Muscle of leg (tissue), 11 donors: Measurements from ENCODE around the gene SYNGAP1. TPM values are rescaled to one million over a fixed set of nuclear protein-coding genes. Genes with fewer than 3 reads are reported as not detected.

Source experiments
- DNase-seq: peaks from one replicate; pipeline ENCODE4 v3.0.0; 2013
- H3K27ac ChIP-seq: one replicate; pipeline ENCODE4 v1.5.1; 2013; ENCODE audit warnings: mild to moderate bottlenecking, low read length, control low read depth
- H3K27me3 ChIP-seq: one replicate; pipeline ENCODE4 v1.6.1; 2013; ENCODE audit warnings: low read length; ENCODE audit not compliant: control insufficient read depth, insufficient read depth
- H3K36me3 ChIP-seq: one replicate; pipeline ENCODE4 v1.6.1; 2013; ENCODE audit warnings: low read length; ENCODE audit not compliant: control insufficient read depth, insufficient read depth
- H3K4me1 ChIP-seq: one replicate; pipeline ENCODE4 v1.6.1; 2013; ENCODE audit warnings: low read length; ENCODE audit not compliant: control insufficient read depth, insufficient read depth
- H3K4me3 ChIP-seq: one replicate; pipeline ENCODE4 v1.5.1; 2013; ENCODE audit warnings: low read length, control low read depth
- H3K9me3 ChIP-seq: replicated peaks from 2 replicates; pipeline ENCODE4 v1.6.1; 2013; ENCODE audit warnings: low read depth, low read length; ENCODE audit not compliant: control insufficient read depth
- WGBS: methylation state at CpG from one replicate; pipeline ENCODE4 v1.1.5; 2013; ENCODE audit warnings: missing lambda C conversion rate; ENCODE audit not compliant: insufficient coverage; 5-methylcytosine and 5-hydroxymethylcytosine counted together
- polyA plus RNA-seq, 8 donors: library from polyadenylated mRNA; unstranded; fragments of 120-200 nt; gene quantifications; one replicate each; pipeline versions ENCODE4 v1.2.1 to v1.2.3, GENCODE V29; 2013; ENCODE audit warnings: inconsistent platforms in 1 of 8, low replicate concordance in 1 of 8; ENCODE audit not compliant: insufficient read length in 8 of 8, insufficient read depth in 1 of 8
- total RNA-seq: library from RNA; stranded (reverse); fragments of 120-200 nt; gene quantifications from one replicate; pipeline ENCODE4 v1.2.4, GENCODE V29; 2013

Gene SYNGAP1
- total and polyA plus RNA-seq, 9 donors: 4.5 to 42.6 (median 19.8) TPM

DNA sequence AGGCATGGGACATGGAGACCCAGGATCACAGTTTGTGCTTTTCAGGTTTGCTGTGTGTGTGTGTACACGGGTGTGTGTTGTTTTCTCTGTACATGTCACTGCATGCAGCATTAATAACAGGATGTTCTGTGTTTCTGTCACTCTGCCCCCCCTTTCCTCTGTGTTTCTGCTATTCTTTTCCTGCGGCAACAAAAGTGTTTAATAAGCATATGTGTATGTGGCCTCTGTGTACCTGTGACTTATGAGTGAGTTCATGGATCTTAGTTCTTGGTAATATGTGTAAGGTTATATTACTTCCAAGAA is 9.8 kb downstream of the SYNGAP1 start:
- no CpG with 5 or more reads among the region's 2 CpGs for WGBS
- H3K27ac ChIP-seq: no peak overlapping the region
- H3K36me3 ChIP-seq: peaks cover 9% of the 10 kb centered on the region
- H3K4me3 ChIP-seq: no peak overlapping the region
- no peak for DNase-seq
- peaks cover 73% of the 10 kb centered on the region for H3K4me1 ChIP-seq
- no peaks in the 10 kb centered on the region for H3K27me3 ChIP-seq
- H3K9me3 ChIP-seq: no peaks in the 10 kb centered on the region

DNA sequence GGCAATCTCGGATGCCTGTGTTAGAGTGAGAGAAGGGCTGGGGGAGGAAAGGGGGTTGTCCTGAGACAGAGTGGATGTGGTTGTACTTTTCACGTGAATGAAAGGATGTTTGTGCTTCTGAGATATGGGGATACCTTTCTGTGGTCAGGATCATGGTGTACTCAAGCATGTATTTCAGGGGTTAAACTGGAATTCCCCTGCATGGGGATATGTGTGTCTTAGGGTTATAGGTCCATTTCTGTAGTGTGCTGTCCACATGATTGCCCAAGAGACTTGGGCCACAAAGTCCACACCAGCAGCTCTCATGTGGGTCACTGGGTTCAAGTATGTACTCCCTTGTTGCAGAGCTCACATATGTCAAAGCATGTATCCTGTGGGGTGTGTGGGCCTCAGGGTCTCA is 10.5 kb downstream of the SYNGAP1 start:
- H3K4me1 ChIP-seq: peaks cover 68% of the 10 kb centered on the region
- H3K27ac ChIP-seq: no peak overlapping the region
- H3K36me3 ChIP-seq: peaks cover 14% of the 10 kb centered on the region
- WGBS: 33% methylated on average over 1 of the region's 2 CpGs
- no peaks in the 10 kb centered on the region for H3K9me3 ChIP-seq
- no peak for DNase-seq
- no peak overlapping the region for H3K4me3 ChIP-seq
- H3K27me3 ChIP-seq: no peaks in the 10 kb centered on the region

DNA sequence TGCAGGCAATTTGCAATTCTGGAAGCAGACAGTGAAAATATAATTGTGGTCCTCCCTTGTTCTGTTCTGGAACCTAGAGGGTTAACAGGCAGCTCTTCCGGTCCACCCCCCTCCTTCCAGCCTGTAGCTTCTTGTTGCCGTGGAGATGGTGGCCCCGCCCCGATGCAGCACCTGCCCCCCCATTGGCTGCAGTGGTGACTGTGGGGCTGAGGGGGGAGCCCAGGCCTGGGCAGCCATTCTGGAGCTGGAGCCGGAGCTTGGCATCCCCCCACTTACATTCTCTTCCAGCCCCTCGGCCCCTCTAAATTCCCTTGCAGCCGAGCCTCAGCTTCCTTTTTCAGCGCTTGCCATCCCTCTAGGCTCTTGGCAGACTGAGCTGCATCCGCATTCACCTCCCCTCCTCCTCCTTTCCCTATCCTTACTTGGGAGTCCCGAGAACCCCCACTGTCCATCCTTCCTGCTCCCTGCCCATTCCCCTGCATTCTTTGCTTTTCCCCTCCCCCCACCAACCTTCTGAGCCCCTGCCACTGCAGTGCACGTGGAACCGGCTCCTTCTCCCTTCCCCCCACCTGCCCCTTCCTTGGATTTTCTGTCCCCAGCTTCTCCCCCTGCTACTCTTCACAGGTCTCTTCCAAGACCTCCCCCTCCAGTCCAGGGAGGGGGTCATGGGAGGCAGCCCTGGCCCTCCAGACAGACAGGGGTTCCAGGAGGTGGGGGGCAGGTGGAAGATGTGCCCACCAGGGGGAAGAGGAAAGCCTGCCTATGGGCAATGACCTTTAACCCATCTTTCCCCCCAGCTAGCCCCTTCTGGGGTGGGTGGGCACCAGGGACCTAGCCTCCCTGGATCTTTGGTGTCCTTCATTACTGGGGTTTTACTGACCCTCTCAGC is 11.4 kb downstream of the SYNGAP1 start:
- Histone ChIP-seq H3K9me3 (no peaks in the 10 kb centered on the region), H3K27me3 (no peaks in the 10 kb centered on the region), H3K36me3 (peaks cover 22% of the 10 kb centered on the region), H3K4me1 (peaks cover 64% of the 10 kb centered on the region), H3K27ac (peak overlapping the region; percentile 3), H3K4me3 (no peak overlapping the region)
- WGBS: under 1% methylated on average over 8 of the region's 12 CpGs
- DNase-seq: peak; percentile 78

GRCh38 chr6:33431880-33432541 is 12.1 kb downstream of the SYNGAP1 start:
- DNase-seq: no peak
- Histone ChIP-seq H3K4me3 (no peak overlapping the region), H3K4me1 (peaks cover 57% of the 10 kb centered on the region), H3K36me3 (peaks cover 29% of the 10 kb centered on the region), H3K27ac (no peak overlapping the region), H3K27me3 (no peaks in the 10 kb centered on the region), H3K9me3 (no peaks in the 10 kb centered on the region)
- no CpG with 5 or more reads among the region's 12 CpGs for WGBS

GRCh38 chr6:33432546-33432945 is 12.7 kb downstream of the SYNGAP1 start:
- DNase-seq: no peak
- Histone ChIP-seq H3K36me3 (peaks cover 33% of the 10 kb centered on the region), H3K4me3 (no peak overlapping the region), H3K9me3 (no peaks in the 10 kb centered on the region), H3K27me3 (no peaks in the 10 kb centered on the region), H3K4me1 (peaks cover 52% of the 10 kb centered on the region), H3K27ac (peak overlapping the region; percentile 71)
- 65% methylated on average over 6 of the region's 10 CpGs for WGBS

- WGBS: 86% methylated on average over 1 of the region's 1 CpG
- Histone ChIP-seq H3K27me3 (no peaks in the 10 kb centered on the region), H3K36me3 (peaks cover 36% of the 10 kb centered on the region), H3K4me3 (no peak overlapping the region), H3K27ac (peak overlapping the region; percentile 71), H3K4me1 (peaks cover 51% of the 10 kb centered on the region), H3K9me3 (no peaks in the 10 kb centered on the region)
- DNase-seq: no peak
Measured at GRCh38 chr6:33433001-33433543, 13.2 kb downstream of the SYNGAP1 start.

- WGBS: 13% methylated on average over 10 of the region's 17 CpGs
- H3K27me3 ChIP-seq: no peaks in the 10 kb centered on the region
- peaks cover 42% of the 10 kb centered on the region for H3K36me3 ChIP-seq
- H3K4me1 ChIP-seq: peaks cover 46% of the 10 kb centered on the region
- H3K9me3 ChIP-seq: no peaks in the 10 kb centered on the region
- peak overlapping the region; percentile 71 for H3K27ac ChIP-seq
- DNase-seq: peak; percentile 74
- no peak overlapping the region for H3K4me3 ChIP-seq
Measured at GRCh38 chr6:33433544-33434191, 13.8 kb downstream of the SYNGAP1 start.

DNA sequence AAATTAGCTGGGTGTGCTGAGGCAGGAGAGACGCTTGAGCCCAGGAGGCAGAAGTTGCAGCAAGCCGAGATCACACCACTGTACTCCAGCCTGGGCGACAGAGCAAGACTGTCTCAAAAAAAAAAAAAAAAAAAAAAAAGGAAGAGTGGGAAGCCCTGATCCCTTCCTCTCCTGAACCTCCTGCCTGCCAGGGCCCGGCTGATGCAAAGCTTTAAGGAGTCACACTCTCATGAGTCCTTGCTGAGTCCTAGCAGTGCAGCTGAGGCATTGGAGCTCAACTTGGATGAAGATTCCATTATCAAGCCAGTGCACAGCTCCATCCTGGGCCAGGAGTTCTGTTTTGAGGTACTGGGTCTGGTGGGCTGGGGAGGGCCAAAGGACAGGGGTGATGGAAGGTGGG is 15.1 kb downstream of the SYNGAP1 start:
- Histone ChIP-seq H3K4me1 (peaks cover 36% of the 10 kb centered on the region), H3K4me3 (no peak overlapping the region), H3K27me3 (no peaks in the 10 kb centered on the region), H3K36me3 (peaks cover 52% of the 10 kb centered on the region), H3K9me3 (no peaks in the 10 kb centered on the region), H3K27ac (no peak overlapping the region)
- 75% methylated on average over 1 of the region's 4 CpGs for WGBS
- no peak for DNase-seq

- peaks cover 75% of the 10 kb centered on the region for H3K36me3 ChIP-seq
- WGBS: 94% methylated on average over 16 of the region's 18 CpGs
Measured at GRCh38 chr6:33437666-33438065, 17.8 kb downstream of the SYNGAP1 start.

More at GRCh38 chr6:33437666-33438065, 17.8 kb downstream of the SYNGAP1 start:
- H3K4me3 ChIP-seq: no peak overlapping the region
- H3K4me1 ChIP-seq: peaks cover 15% of the 10 kb centered on the region
- no peak overlapping the region for H3K27ac ChIP-seq
- H3K9me3 ChIP-seq: no peaks in the 10 kb centered on the region
- H3K27me3 ChIP-seq: no peaks in the 10 kb centered on the region
- DNase-seq: no peak
